ENCODE measurements around the gene DLG2. TPM values are rescaled to one million over a fixed set of nuclear protein-coding genes. Genes with fewer than 3 reads are reported as not detected.

The DLG2 gene
- total RNA-seq, 2 experiments from 2014 or later, result 6.9 to 8.2 TPM

DNA sequence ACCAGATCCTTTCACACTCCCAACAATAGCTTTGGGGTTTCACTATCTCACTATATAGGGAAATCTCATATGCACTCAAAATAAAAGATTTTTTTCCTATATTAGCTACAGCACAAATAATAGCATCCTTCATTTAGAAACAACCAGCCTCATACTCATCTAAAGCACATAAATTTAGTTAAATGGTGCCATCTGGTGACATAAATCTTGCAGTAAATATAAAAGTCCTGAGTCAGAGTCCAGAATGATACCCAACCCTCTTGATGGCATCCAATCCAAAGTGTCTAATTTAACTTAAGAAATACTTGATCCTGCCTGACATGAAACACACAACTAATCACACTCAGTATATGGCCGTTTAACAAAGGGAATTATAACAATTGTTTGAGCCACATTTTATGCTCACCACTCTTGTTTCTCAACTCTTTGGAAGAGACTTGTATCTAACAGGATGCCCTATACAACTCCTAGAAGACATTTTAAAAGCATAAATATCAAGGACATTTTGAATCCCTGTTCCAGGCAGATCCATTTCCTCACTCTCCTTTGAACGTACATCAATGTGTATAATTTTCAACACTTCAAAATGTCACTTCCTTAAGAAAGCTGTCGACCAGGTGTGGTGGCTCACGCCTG, 36.2 kb downstream of the DLG2 start:
- CTCF ChIA-PET (ENCODE audit: unreplicated experiment), result no interaction called here
- no peaks in the 10 kb centered on the region for H3K9me3 ChIP-seq (ENCODE audit: low read length)
- no peaks in the 10 kb centered on the region for H3K9me2 ChIP-seq (ENCODE audit: insufficient read depth, low read length)
- TF ChIP-seq EZH2phosphoT487 (IDR thresholded peaks at IDR 0.05; ENCODE audit: borderline replicate concordance, low read depth, low read length), result no peak
- TF ChIP-seq, protein P1, sequence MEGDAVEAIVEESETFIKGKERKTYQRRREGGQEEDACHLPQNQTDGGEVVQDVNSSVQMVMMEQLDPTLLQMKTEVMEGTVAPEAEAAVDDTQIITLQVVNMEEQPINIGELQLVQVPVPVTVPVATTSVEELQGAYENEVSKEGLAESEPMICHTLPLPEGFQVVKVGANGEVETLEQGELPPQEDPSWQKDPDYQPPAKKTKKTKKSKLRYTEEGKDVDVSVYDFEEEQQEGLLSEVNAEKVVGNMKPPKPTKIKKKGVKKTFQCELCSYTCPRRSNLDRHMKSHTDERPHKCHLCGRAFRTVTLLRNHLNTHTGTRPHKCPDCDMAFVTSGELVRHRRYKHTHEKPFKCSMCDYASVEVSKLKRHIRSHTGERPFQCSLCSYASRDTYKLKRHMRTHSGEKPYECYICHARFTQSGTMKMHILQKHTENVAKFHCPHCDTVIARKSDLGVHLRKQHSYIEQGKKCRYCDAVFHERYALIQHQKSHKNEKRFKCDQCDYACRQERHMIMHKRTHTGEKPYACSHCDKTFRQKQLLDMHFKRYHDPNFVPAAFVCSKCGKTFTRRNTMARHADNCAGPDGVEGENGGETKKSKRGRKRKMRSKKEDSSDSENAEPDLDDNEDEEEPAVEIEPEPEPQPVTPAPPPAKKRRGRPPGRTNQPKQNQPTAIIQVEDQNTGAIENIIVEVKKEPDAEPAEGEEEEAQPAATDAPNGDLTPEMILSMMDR (conservative IDR thresholded peaks at IDR 0.05; ENCODE audit: low read length), result peak; percentile 69
- POLR2A ChIA-PET, result interaction anchor here (0.6 to 1.7 kb wide), 4 partner anchors 17 to 275 kb away, joined by 3 to 5 read pairs (median 4); partner anchors contain the start of gene TMEM126A
- no peak overlapping the region for H3K4me2 ChIP-seq (ENCODE audit: low read length)
- no peaks in the 10 kb centered on the region for H3K4me1 ChIP-seq (ENCODE audit: insufficient read depth, low read length, poor library complexity, severe bottlenecking)
- H3K4me3 ChIP-seq (ENCODE audit: low read depth, low read length, poor library complexity, severe bottlenecking), result no peak overlapping the region
- DNase-seq (ENCODE audit: low spot score), result peak; percentile 35
- no peak overlapping the region for H3K27ac ChIP-seq (ENCODE audit: low read depth, low read length, poor library complexity, severe bottlenecking)
- intact Hi-C loops (cut with micrococcal nuclease; ENCODE audit: unreplicated experiment), result loop anchor here (5.0 to 10.0 kb wide), 2 partner anchors 234 to 809 kb away; no protein-coding TSS in a partner anchor
- no peaks in the 10 kb centered on the region for H4K20me1 ChIP-seq (ENCODE audit: insufficient read depth, low read length)
- H3K79me2 ChIP-seq (ENCODE audit: insufficient read depth, low read depth, low read length), result no peaks in the 10 kb centered on the region
- no peaks in the 10 kb centered on the region for H3K36me3 ChIP-seq (ENCODE audit: insufficient read depth, low read length)
- BruUV-seq (replicated peaks), result no TSS peak
- H2AFZ ChIP-seq (ENCODE audit: low read length), result no peak overlapping the region

DNA sequence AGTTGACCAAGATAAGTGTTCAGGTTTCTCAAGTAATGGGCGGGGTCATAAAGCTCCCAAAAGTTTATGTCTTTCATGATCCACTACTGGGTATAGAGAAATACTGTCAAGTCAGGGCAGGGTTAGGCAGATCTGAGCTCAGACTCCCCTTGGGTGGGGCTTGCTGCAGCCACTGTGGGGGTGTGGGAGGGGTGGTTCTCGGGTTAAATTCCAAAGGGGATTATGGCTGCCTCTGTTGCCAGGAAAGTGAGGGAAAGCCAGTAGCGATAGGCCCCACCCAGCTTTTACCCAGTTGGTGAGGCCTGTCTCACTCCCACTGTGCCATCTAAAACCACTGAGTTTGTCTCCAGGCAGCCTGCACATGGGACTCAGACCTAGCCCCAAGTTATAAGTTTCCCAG, 37.8 kb downstream of the DLG2 start:
- CTCF ChIA-PET (ENCODE audit: unreplicated experiment), result no interaction called here
- no peaks in the 10 kb centered on the region for H3K36me3 ChIP-seq (ENCODE audit: insufficient read depth, low read length)
- no peak overlapping the region for H3K27ac ChIP-seq (ENCODE audit: low read depth, low read length, poor library complexity, severe bottlenecking)
- POLR2A ChIA-PET, result interaction anchor here (0.7 to 1.7 kb wide), 2 partner anchors 59 to 778 kb away, joined by 4 to 5 read pairs; partner anchors contain the start of gene TMEM126A
- H3K79me2 ChIP-seq (ENCODE audit: insufficient read depth, low read depth, low read length), result no peaks in the 10 kb centered on the region
- H3K4me1 ChIP-seq (ENCODE audit: insufficient read depth, low read length, poor library complexity, severe bottlenecking), result no peaks in the 10 kb centered on the region
- no TSS peak for BruUV-seq (replicated peaks)
- no peaks in the 10 kb centered on the region for H3K9me3 ChIP-seq (ENCODE audit: low read length)
- H3K4me3 ChIP-seq (ENCODE audit: low read depth, low read length, poor library complexity, severe bottlenecking), result no peak overlapping the region
- no peak overlapping the region for H2AFZ ChIP-seq (ENCODE audit: low read length)
- no peaks in the 10 kb centered on the region for H4K20me1 ChIP-seq (ENCODE audit: insufficient read depth, low read length)
- intact Hi-C loops (cut with micrococcal nuclease; ENCODE audit: unreplicated experiment), result no loop called here
- H3K4me2 ChIP-seq (ENCODE audit: low read length), result no peak overlapping the region
- H3K9me2 ChIP-seq (ENCODE audit: insufficient read depth, low read length), result no peaks in the 10 kb centered on the region
- no peak for DNase-seq (ENCODE audit: low spot score)
- TF ChIP-seq, protein P1 (conservative IDR thresholded peaks at IDR 0.05; ENCODE audit: low read length), result no peak
- TF ChIP-seq EZH2phosphoT487 (IDR thresholded peaks at IDR 0.05; ENCODE audit: borderline replicate concordance, low read depth, low read length), result no peak

- BruUV-seq (replicated peaks), result no TSS peak
- Histone ChIP-seq H2AFZ (ENCODE audit: low read length) (no peak overlapping the region), H3K4me1 (ENCODE audit: insufficient read depth, low read length, poor library complexity, severe bottlenecking) (no peaks in the 10 kb centered on the region), H3K27ac (ENCODE audit: low read depth, low read length, poor library complexity, severe bottlenecking) (no peak overlapping the region), H4K20me1 (ENCODE audit: insufficient read depth, low read length) (no peaks in the 10 kb centered on the region), H3K36me3 (ENCODE audit: insufficient read depth, low read length) (no peaks in the 10 kb centered on the region), H3K79me2 (ENCODE audit: insufficient read depth, low read depth, low read length) (no peaks in the 10 kb centered on the region), H3K4me2 (ENCODE audit: low read length) (no peak overlapping the region), H3K4me3 (ENCODE audit: low read depth, low read length, poor library complexity, severe bottlenecking) (no peak overlapping the region), H3K9me3 (ENCODE audit: low read length) (no peaks in the 10 kb centered on the region), H3K9me2 (ENCODE audit: insufficient read depth, low read length) (no peaks in the 10 kb centered on the region)
- no peak for DNase-seq (ENCODE audit: low spot score)
- ChIA-PET CTCF (ENCODE audit: unreplicated experiment) (no interaction called here), POLR2A (no interaction called here)
- TF ChIP-seq, protein P1 (conservative IDR thresholded peaks at IDR 0.05; ENCODE audit: low read length), result no peak
- no peak for TF ChIP-seq EZH2phosphoT487 (IDR thresholded peaks at IDR 0.05; ENCODE audit: borderline replicate concordance, low read depth, low read length)
- intact Hi-C loops (cut with micrococcal nuclease; ENCODE audit: unreplicated experiment), result no loop called here
Observed at GRCh38 chr11:85582111-85582510, 45.0 kb downstream of the DLG2 start.
